CD4-positive, alpha-beta T cell treated with Interleukin-12 subunit alpha and Interleukin-12 subunit beta, for 1 hour (primary cell): ENCODE measurements around the gene MVB12A.
A peak's percentile ranks its signal among the peaks of the same experiment; 100 is the strongest.

Experiments used
- DNase-seq: peaks from one replicate; pipeline ENCODE4 v3.0.0-alpha.2; 2020

The MVB12A gene

DNA sequence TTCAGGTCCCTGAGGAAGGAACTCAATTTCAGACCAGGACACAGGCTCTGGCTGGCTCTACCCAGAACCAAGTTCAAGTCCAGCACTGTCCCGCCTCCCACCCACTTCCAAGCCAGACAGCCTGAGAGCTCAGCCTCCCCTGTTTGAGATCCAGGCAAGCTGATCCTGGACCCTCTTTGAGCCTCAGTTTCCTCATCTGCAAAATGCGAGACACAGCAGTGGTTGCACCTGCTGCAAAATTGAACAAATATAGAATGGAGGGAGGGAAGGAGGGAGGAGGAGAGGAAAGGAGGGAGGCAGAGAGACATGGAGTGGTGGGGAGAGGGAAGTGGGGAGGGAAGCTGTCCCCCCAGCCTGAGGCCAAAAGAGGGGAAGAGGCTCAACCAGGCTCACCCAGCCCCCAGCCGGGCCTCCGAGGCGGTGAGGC, 27.9 kb downstream of the MVB12A start:
- no peak for DNase-seq

DNA sequence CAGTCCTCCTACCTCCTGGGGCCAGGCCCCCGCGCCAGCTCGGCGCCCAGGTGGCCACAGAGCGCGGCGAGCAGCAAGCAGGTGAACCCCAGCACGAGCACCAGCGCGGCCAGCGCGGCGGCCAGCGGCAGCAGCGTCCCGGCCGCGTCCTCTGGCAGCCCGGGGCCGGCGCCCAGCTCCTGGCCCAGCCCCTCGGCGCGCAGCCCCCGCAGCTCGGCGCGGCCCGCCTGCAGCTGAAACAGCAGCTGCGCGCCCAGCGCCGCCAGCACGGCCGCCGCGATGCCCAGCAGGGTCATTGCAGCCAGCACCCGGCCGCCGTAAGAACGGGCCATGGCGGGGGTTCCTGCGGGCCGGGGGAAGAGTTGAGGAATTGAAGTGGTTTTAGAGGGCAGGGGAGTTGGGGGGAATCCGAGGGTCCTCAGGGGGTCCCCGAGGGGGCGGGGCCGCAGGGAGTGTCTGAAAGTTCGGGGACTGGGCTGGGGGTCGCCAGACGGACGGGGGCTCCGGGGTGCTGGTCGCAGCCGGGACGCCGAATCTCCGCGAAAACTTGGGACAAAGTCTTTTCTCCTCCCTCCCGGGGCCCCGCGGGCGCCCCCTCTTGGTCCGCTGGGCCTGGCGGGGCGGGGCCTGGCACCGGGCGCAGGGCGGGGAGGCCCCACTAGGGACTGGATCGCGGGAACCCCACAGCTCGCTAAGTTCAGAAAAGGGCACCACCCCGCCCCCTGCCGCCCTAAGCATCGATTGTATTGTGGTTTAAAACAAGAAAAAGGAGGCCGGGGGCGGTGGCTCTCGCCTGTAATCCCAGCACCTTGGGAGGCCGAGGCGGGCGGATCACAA, 28.5 kb downstream of the MVB12A start, which contains the start of gene TMEM221:
TMEM221 (minus strand) TSS at position 538 of the 837 bp plus-strand sequence; CDS start at position 332, 206 bp downstream.
- peak; percentile 69 for DNase-seq

DNA sequence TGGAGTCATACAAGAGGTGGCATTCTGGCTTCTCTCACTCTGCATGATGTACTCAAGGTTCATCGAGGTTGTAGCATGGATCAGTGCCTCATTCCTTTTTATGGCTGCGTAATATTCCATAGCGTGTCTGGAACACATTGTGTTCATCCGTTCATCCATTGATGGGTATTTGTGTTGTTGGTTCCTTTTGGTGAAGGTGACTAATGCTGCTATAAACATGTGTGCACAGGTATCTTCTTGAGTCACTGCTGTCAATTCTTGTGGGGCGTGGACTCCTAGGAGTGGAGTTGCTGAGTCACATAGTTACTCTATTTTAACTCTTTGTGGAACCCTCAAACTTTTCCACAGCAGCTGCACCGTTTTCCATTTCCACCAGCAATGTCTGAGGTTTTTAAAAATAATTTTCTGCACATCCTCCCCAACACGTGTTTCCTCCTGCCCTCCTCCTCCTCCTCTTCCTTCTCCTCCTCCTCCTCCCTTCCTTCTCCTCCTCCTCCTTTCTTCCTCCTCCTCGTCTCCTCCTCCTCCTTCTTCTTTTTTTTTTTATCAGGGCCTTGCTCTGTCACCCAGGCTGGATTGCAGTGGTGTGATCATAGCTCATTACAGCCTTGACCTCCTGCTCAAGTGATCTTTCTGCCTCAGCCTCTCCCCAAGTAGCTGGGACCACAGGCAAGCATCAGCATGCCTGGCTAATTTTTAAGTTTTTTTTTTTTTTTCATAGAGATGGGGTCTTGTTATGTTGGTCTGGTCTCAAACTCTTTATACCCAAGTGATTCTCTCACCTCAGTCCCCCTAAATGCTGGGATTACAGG, 30.6 kb downstream of the MVB12A start:
- no peak for DNase-seq

DNA sequence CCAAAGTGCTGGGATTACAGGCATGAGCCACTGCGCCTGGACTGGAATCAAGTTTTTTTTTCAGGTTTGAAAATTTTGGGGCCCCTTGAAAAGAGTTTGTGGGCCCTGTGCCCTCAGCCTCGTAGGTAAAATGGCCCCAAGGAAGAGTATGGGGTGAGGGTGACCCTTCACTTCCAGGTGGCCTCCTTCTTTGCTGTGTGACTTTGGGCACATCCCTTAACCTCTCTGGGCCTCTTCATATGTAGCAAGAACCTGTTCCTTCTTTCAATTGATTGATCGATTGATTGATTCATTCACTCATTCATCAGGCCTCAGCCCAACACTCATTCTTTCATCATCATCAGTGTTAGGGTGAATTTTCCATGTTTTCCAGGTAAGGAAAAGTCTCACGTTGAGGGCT, 32.0 kb downstream of the MVB12A start:
- DNase-seq, result no peak

DNA sequence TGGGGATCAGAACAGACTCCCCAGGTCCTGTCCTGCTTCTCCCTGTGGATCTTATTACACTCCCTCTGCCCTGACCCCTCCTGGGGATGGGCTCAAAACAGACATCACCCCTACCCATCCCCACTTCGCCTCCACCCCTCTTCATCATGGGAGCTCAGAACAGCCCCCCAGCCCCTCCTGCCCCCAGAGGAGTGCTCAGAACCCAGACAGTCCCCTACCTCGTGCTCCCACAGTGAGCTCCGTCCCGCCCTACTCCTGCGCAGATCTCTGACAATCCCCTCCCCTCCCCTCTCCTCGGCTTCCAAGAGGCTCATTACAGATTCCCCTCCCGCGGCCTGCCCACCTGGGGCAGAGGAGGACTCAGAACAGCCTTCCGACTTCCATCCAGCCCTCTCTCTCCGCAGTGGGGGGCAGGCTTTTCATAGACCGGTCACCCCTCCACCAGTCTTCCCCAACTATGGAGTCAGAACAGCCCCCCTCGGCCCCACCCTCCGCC, 34.8 kb downstream of the MVB12A start:
- DNase-seq, result no peak

DNA sequence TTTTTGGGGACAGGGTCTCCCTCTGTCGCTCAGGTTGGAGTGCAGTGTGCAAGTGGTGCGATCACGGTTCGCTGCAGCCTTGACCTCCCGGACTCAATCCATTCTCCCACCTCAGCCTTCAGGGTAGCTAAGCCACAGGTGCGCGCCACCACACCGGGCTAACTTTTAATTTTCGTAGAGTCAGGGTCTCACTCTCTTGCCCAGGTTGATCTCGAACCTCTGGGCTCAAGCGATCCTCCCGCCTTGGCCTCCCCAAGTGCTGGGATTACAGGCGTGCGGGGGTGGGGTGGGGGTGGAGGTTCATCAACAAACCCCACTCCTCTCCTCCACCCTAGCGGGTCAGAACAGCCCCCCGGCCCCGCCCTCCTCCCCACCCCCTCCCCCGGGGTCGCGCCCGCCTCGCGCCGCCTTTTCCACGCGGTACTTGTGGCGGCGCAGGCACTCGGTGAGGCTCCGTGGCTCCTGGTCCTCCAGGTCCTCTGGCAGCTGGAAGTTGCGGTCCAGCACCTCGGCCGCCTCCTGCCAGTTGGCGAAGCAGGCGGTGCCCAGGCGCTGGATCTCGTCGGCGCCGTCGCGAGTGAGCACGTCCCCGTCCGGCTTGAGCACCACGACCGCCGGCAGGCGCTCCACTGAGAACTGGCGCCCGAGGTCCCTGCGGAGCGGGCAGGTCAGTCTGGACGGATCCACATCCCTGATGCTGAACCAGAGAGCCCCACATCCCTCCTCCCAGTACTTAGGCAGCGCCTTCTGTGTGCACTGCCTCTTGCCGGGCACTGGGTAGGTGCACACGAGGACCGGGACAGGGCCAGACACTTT, 35.7 kb downstream of the MVB12A start:
- no peak for DNase-seq

DNA sequence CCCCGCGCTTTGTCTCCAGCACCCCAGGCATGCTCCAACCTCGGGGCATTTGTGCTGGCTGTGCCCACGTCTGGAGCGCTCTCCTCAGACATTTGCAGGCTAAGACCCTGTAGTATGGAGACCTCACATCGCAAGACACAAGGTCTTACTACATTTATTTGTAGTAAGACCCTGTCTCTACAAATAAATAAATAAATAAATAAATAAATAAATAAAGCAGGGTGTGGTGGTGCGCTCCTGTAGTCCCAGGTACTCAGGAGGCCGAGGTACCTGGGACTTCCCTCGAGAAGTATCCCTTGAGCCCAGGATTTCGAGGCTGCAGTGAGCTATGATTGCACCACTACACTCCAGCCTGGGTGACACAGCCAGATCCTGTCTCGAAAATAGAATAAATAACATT, 36.3 kb downstream of the MVB12A start:
- no peak for DNase-seq

DNA sequence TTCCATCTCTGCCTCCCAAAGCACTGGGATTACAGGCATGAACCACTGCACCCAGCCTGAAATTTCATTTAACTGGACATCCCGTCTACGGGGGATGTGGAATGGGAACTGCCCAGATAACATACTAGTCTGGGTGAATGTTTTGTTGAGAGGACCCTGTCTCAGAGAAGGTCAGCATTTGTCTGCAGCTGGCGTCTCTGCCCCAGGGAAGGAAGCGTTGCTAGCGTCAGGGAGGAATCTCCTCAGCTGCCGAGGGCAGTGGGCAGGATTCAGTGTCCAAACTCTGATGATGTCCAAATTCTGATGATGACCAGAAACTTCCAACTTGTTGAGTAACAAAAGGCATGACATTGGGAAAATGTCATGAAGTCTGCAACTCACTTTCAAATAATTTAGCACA, 37.8 kb downstream of the MVB12A start:
- no peak for DNase-seq

DNA sequence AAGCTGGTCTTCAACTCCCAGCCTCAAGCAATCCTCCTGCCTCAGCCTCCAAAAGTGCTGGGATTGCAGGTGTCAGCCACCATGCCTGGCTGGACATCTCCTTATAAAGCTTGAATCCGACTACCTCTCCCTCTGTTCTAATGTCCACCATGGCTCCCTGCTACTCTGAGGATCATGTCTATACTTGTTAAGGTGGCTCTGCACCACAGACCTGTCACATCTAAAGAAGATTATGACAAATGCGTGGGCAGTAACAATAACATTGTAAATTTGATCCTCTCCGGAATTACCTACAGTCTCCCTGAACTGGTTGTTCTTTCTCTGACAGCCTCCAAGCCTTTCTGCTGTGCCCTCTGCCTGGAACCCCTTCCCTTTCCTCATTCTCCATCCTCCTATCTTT, 39.1 kb downstream of the MVB12A start:
- DNase-seq, result no peak

DNA sequence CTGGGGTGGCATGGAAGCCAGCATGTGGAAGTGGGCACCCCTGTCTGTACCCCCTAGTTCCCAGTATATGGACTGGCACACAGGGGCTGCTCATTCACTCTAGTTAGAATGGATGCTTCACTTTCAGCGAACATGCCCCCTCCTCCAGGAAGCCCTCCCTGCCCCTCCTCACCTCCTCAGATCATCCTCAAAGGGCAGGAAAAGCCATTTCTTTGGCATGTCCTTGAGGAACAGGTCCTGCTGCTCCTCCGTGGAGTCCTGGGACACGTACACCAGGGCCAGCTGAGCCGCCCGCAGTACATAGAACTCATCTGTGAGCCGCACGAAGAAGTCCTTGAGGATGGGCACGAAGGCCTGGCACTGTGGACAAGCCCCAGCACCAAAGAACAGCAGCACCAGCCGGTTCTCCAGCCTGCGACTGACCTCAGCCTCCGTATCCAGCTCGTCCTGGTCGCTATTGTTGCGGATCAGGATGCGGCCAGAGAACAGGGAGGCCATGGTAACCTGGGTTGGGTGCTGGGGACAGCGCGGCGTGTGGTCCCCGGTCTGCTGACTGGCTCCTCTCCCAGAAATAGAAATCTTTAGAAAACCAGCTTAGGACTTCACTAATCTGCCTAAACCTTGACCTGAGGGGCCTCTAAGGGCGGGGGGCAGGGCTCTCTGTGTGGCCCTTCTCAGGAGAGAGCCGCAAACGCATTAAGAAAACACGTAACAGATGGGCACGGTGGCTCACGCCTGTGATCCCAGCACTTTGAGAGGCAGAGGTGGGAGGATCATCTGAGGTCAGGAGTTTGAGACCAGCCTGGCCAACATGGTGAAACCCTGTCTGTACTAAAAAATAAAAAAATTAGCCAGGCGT, 40.8 kb downstream of the MVB12A start, which contains the start of gene NXNL1:
NXNL1 (minus strand) TSS at position 555 of the 859 bp plus-strand sequence; CDS start at position 498, 57 bp downstream.
- no peak for DNase-seq

DNA sequence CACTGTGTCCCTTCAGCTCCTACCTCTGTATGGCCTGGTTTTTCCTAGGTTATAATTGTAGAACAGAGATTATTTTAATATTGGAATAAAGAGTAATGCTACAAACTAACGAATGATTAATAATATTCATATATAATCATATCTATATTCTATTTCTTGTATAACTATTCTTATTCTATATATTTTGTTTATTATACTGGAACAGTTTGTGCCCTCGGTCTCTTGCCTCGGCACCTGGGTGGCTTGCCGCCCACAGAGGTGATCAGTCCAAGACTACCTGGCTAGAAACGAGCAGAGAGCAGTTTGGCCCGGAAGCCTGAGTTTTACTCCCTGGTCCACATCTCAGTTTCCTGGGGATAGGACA, 46.6 kb downstream of the MVB12A start:
- no peak for DNase-seq

DNA sequence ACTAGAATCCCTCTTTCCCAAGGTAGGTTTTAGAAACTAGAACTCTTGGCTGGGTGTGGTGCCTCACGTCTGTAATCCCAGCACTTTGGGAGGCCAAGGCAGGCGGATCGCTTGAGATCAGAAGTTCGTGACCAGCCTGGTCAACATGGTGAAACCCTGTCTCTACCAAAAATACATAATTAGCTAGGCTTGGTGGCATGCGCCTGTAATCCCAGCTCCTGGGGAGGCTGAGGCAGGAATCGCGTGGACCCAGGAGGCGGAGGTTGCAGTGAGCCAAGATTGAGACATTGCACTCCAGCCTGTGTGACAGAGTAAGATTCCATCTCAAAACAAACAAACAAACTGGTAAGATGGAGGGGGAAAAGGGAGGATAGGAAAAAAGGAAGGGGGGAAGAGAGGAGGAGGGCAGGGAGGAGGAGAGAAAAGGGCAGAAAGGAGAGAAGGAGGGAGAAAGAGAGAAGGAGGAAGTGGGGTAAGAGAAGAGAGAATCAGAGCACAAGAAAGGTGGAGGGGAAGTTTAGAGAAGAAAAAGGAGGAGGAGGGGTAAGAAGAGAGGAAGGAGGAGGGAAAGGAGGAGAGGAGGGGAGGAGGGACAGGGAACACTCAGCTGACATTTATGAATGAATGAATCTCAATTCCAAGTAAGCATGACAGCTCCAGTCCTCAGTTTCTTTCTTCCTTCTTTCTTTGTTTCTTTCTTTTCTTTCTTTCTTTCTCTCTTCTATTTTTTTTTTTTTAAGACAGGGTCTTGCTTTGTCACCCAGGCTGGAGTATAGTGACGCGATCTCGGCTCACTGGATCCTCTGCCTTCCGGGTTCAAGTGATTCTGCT, 47.8 kb downstream of the MVB12A start:
- no peak for DNase-seq

DNA sequence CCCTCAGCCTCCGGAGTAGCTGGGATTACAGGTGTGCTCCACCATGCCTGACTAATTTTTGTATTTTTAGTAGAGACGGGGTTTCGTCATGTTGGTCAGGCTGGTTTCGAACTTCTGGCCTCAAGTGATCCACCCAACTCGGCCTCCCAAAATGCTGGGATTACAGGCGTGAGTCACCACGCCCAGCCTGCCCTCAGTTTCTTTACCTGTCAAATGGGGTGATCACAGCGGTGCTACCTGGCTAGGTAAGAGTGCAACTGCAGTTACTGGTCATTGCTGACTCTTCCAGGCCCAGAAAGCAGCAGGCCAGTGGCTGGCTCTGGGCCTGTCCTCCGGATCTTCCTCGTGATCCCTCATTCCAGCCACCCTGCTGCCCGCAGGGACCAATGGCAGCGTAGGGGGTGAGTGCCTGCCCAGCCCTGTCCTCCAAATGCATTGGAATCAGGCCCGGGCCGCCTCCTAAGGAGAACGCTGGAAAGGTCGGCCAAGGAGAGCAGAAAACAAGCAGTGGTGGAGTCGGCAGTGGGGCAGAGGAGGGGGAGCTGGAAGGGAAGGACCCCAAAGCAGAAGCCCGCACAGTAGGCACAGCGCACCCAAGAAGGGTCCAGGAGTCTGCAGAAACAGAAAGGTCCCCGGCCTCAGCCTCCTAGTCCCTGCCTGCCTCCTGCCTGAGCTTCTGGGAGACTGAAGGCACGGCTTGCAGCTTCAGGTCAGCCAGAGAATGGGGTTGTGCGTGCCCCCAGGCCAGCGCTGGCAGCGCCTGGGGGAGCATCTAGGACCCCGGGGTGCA, 48.6 kb downstream of the MVB12A start:
- no peak for DNase-seq

DNA sequence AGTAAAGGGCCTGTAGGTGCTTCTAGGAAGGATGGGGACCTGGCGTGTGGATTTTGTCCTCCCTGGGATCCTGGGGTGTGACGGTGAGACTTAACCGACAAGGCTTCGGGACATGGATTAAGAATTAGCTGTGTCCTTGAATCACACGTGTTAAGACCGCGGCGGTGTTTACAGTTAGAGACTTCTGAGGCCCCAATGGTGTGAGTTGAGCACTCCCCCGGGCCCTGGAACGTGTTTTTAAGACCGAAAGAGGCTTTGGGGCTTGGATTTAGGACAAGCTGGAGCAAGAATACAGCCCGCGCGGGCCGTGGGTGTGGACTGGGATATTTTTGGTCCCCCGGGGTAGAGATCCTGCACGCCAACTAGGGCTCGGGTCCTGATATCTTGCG, 49.2 kb downstream of the MVB12A start:
- DNase-seq, result no peak

DNA sequence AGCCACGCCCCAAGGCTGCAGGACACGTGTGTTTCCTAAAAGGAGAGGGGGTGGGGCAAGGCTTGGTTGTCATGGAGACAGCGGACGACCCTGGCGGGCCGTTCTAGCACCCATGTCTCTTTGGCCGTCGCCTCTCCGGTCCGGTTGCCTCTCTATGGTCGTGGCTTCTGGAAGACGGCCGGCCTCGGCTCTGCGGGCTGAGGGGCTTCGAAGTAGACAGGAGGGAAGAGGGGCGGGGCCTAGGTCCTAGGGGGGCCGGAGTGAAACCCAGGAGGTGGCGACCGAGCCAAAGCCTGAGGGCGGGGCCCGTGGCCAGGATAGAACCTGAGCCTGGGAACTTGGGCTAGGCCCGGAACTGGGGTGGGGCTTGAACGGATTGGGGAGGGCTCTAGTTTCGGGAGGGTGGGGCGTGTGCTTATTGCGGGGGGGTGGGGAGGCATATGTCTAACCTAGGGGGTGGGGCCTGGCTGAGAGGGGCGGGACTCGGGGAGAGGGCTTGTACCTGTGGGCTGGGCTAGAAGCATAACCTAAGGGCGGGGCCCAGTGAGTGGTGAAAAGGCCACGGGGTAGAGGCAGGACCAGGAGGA, 49.7 kb downstream of the MVB12A start:
- peak; percentile 95 for DNase-seq

DNA sequence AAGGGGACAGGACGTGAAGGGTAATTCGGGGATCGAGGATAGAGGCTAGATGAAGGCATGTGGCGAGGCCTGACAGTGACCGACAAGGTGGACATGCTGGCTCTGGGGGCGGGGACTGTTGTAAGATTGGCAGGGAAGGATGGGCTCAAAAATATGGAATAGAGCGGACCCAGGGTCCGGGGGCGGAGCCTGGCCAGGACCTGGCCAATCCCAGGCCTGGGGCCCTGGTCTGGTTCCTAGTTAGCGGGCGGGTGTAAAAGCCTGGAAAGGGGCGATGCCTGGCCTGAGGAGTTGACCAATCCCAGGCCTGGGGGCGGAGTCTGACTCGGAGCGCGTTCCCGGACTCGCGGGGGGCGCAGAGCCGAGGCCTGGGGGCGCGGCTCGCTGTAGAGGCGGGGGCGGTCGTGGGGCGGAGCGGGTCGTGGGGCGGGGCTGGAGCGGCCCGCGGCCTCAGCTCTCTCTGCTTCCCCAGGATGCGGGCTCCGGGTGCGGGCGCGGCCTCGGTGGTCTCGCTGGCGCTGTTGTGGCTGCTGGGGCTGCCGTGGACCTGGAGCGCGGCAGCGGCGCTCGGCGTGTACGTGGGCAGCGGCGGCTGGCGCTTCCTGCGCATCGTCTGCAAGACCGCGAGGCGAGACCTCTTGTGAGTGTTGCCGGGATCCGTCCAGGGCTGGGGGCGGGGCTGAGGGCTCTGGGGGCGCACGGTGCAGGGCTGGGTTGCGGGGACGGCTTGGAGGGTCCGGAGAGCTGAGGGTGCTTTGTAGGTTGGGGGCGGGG, 50.4 kb downstream of the MVB12A start, which contains the start of gene SLC27A1:
SLC27A1 (plus strand) TSS at position 457 of the 774 bp plus-strand sequence; CDS start at position 474, 17 bp downstream.
- DNase-seq, result peak; percentile 94

DNA sequence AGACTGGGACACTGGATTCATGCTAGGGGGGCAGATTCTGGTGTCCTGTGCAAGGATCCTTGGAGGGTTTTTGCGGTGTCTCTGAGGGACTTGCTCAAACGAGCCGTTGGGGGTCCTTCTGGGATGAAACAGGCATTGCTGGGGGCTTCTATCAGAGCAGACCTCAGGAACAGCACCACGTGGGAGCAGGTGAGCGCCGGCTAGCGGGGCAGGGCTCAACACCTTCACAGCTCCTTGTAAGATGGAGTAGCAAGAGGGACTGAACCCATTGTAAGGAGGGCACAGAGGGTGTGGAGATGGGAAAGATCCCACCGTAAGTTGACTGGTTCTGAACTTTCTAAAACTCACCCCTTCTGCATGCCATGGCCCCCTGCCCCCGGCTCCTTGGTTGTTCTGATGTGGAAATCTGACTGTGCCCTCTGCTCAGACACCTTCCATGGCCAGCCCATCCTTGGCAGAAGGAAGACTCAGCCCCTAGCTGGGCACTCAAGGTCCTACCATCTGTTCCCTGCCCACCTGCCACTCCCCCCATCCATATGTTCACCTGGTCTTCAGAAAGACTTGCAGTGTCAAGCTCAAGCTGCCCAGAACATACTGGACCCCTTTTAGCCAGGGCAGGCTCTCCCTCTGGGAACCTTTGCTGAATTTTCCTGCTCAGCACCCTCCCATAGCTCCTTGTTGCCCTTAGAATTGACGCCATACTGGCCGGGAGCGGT, 51.7 kb downstream of the MVB12A start:
- no peak for DNase-seq

DNA sequence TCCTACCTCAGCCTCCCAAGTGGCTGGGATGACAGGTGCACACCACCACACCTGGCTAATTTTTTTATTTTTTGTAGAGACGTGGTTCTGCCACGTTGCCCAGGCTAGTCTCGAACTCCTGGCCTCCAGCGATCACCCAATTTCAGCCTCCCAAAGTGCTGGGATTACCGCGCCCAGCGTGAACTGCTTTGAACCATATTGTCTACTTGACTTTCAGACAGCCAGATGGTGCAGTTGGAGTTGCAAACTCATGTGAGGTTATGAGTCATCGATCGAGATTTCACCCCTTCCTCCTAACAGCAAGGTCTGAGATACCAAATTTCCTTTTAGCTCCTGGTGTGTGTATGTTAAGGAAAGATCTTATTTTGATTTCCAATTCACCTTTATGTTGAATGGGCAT, 53.2 kb downstream of the MVB12A start:
- no peak for DNase-seq
